GM18498 (cell line): ENCODE data around the gene GPRIN1.

ENCODE experiments used
- ATAC-seq: cut with Tn5 transposase; IDR thresholded peaks from one replicate; pipeline ENCODE4 v1.9.1; 2021; ENCODE audit warnings: mild to moderate bottlenecking, moderate library complexity; ENCODE audit not compliant: unreplicated experiment

Gene GPRIN1

GRCh38 chr5:176643491-176644219 is 33.7 kb upstream of the GPRIN1 start:
- ATAC-seq = no peak

- ATAC-seq = no peak
Observed at GRCh38 chr5:176642675-176643490, 32.9 kb upstream of the GPRIN1 start.

- no peak for ATAC-seq
Observed at GRCh38 chr5:176640616-176641015, 30.7 kb upstream of the GPRIN1 start.

- no peak for ATAC-seq
Observed at GRCh38 chr5:176639981-176640380, 30.0 kb upstream of the GPRIN1 start.

- no peak for ATAC-seq
Observed at GRCh38 chr5:176639208-176639607, 29.3 kb upstream of the GPRIN1 start.

- ATAC-seq = no peak
Observed at GRCh38 chr5:176638437-176638836, 28.5 kb upstream of the GPRIN1 start.

GRCh38 chr5:176637556-176637955 is 27.6 kb upstream of the GPRIN1 start:
- ATAC-seq = no peak

- no peak for ATAC-seq
Observed at GRCh38 chr5:176636426-176636825, 26.5 kb upstream of the GPRIN1 start.

- no peak for ATAC-seq
Observed at GRCh38 chr5:176633598-176633997, 23.6 kb upstream of the GPRIN1 start.

- ATAC-seq = no peak
Observed at GRCh38 chr5:176632745-176633144, 22.8 kb upstream of the GPRIN1 start.

GRCh38 chr5:176631383-176632200 is 21.6 kb upstream of the GPRIN1 start:
- ATAC-seq = no peak

GRCh38 chr5:176630681-176631222 is 20.8 kb upstream of the GPRIN1 start:
- ATAC-seq = no peak

- ATAC-seq = peak; percentile 76
Observed at GRCh38 chr5:176629853-176630680, 20.1 kb upstream of the GPRIN1 start, which contains the start of the genes EIF4E1B and SNCB. Gene EIF4E1B, plus strand, starts transcription at chr5:176630675. Its CDS starts 12,113 bp downstream, at chr5:176642788. Gene SNCB, minus strand, starts transcription at chr5:176630534. Its CDS starts 880 bp downstream, at chr5:176629654.

GRCh38 chr5:176629317-176629852 is 19.4 kb upstream of the GPRIN1 start:
- no peak for ATAC-seq

- ATAC-seq = no peak
Observed at GRCh38 chr5:176628406-176629228, 18.7 kb upstream of the GPRIN1 start.

GRCh38 chr5:176627582-176627981 is 17.6 kb upstream of the GPRIN1 start:
- ATAC-seq = no peak

- no peak for ATAC-seq
Observed at GRCh38 chr5:176626876-176627236, 16.9 kb upstream of the GPRIN1 start.

GRCh38 chr5:176625966-176626875 is 16.3 kb upstream of the GPRIN1 start:
- ATAC-seq = no peak
